RWPE2 (cell line): ENCODE results near the gene BIRC7.
A peak's percentile ranks its signal among the peaks of the same experiment; 100 is the strongest.

Experiments used
- ATAC-seq: fragments of 200-7000 bp; cut with Tn5 transposase; 3 replicates; pipeline ENCODE4 v1.9.1; 2021; ENCODE audit warnings: low read depth
- DNase-seq: peaks from one replicate; pipeline ENCODE4 v3.0.0-alpha.2; 2020; ENCODE audit warnings: low spot score
- H3K27ac ChIP-seq: fragments of 450-650 bp; 2 replicates; pipeline ENCODE4 v1.5.1; 2017; ENCODE audit warnings: mild to moderate bottlenecking; ENCODE audit not compliant: poor library complexity, severe bottlenecking
- H3K27me3 ChIP-seq: fragments of 250-450 bp; sonication (Bioruptor Pico); 2 replicates; pipeline ENCODE4 v1.5.1; 2021; ENCODE audit warnings: mild to moderate bottlenecking, moderate library complexity; ENCODE audit not compliant: insufficient read depth, poor library complexity, severe bottlenecking
- H3K36me3 ChIP-seq: fragments of 250-450 bp; sonication (Bioruptor Pico); 2 replicates; pipeline ENCODE4 v1.5.1; 2020; ENCODE audit warnings: low read depth, mild to moderate bottlenecking, moderate library complexity
- H3K4me1 ChIP-seq: fragments of 250-450 bp; sonication (Bioruptor Pico); 2 replicates; pipeline ENCODE4 v1.5.1; 2021; ENCODE audit warnings: mild to moderate bottlenecking, moderate library complexity; ENCODE audit not compliant: insufficient read depth, poor library complexity, severe bottlenecking
- H3K4me3 ChIP-seq: fragments of 250-450 bp; sonication (Bioruptor Pico); 2 replicates; pipeline ENCODE4 v1.5.1; 2021; ENCODE audit warnings: mild to moderate bottlenecking, moderate library complexity; ENCODE audit not compliant: severe bottlenecking
- H3K9me3 ChIP-seq: fragments of 250-450 bp; sonication (Bioruptor Pico); 2 replicates; pipeline ENCODE4 v1.5.1; 2021; ENCODE audit warnings: mild to moderate bottlenecking, moderate library complexity; ENCODE audit not compliant: severe bottlenecking
- TF ChIP-seq, protein P1 (sequence below): fragments of 450-650 bp; IDR thresholded peaks from one replicate; pipeline ENCODE4 v1.5.1; 2017; ENCODE audit warnings: mild to moderate bottlenecking, moderate library complexity; ENCODE audit not compliant: poor library complexity, severe bottlenecking

Gene BIRC7

GRCh38 chr20:63216041-63216848 is 19.5 kb upstream of the BIRC7 start, which contains the start of gene YTHDF1:
Gene YTHDF1 (minus strand): TSS chr20:63216131. CDS start chr20:63215892, 239 bp downstream.
- H3K27me3 ChIP-seq, result no peaks in the 10 kb centered on the region
- peak within 1 kb of the TSS; percentile 94 for H3K4me3 ChIP-seq
- no peaks in the 10 kb centered on the region for H3K9me3 ChIP-seq
- peak within 1 kb of the TSS; percentile 63 for H3K27ac ChIP-seq
- TF ChIP-seq, protein P1, sequence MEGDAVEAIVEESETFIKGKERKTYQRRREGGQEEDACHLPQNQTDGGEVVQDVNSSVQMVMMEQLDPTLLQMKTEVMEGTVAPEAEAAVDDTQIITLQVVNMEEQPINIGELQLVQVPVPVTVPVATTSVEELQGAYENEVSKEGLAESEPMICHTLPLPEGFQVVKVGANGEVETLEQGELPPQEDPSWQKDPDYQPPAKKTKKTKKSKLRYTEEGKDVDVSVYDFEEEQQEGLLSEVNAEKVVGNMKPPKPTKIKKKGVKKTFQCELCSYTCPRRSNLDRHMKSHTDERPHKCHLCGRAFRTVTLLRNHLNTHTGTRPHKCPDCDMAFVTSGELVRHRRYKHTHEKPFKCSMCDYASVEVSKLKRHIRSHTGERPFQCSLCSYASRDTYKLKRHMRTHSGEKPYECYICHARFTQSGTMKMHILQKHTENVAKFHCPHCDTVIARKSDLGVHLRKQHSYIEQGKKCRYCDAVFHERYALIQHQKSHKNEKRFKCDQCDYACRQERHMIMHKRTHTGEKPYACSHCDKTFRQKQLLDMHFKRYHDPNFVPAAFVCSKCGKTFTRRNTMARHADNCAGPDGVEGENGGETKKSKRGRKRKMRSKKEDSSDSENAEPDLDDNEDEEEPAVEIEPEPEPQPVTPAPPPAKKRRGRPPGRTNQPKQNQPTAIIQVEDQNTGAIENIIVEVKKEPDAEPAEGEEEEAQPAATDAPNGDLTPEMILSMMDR, result no peak
- peaks cover 35% of the 10 kb centered on the region for H3K4me1 ChIP-seq
- peak; percentile 81 for ATAC-seq
- DNase-seq, result peak; percentile 100
- peaks cover 40% of the 10 kb centered on the region for H3K36me3 ChIP-seq

GRCh38 chr20:63216849-63217471 is 18.7 kb upstream of the BIRC7 start:
- DNase-seq (peak; percentile 77), ATAC-seq (peak; percentile 1; the same call in 2 of the 3 replicates)
- Histone ChIP-seq H3K4me1 (peaks cover 30% of the 10 kb centered on the region), H3K4me3 (peak overlapping the region; percentile 94), H3K27ac (peak overlapping the region; percentile 63), H3K9me3 (no peaks in the 10 kb centered on the region), H3K36me3 (peaks cover 33% of the 10 kb centered on the region), H3K27me3 (peaks cover 3% of the 10 kb centered on the region)
- TF ChIP-seq, protein P1, result no peak

DNA sequence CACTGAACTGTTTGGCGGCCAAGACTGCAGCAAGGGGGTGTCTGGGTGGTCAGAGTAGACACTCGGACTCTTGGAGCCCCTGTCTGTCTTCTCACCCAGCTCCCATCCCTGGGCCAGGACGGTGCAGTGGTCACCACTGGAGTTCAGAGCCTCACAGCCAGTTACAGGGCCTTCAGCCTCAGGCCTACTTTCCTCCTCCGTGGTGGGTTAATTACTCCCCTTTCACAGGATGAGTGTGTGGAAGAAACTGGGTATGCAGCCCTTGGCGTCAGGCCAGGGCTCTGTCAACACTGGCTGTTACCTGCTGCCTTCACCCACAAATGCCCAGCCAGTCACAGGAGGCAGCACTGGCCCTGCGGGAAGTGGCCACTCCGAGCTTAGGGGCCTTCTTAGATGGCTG is 18.0 kb upstream of the BIRC7 start:
- Histone ChIP-seq H3K27ac (no peak overlapping the region), H3K36me3 (peaks cover 26% of the 10 kb centered on the region), H3K4me3 (no peak overlapping the region), H3K9me3 (no peaks in the 10 kb centered on the region), H3K27me3 (peaks cover 4% of the 10 kb centered on the region), H3K4me1 (peaks cover 26% of the 10 kb centered on the region)
- DNase-seq, result peak; percentile 82
- TF ChIP-seq, protein P1, result no peak
- ATAC-seq, result no peak

DNA sequence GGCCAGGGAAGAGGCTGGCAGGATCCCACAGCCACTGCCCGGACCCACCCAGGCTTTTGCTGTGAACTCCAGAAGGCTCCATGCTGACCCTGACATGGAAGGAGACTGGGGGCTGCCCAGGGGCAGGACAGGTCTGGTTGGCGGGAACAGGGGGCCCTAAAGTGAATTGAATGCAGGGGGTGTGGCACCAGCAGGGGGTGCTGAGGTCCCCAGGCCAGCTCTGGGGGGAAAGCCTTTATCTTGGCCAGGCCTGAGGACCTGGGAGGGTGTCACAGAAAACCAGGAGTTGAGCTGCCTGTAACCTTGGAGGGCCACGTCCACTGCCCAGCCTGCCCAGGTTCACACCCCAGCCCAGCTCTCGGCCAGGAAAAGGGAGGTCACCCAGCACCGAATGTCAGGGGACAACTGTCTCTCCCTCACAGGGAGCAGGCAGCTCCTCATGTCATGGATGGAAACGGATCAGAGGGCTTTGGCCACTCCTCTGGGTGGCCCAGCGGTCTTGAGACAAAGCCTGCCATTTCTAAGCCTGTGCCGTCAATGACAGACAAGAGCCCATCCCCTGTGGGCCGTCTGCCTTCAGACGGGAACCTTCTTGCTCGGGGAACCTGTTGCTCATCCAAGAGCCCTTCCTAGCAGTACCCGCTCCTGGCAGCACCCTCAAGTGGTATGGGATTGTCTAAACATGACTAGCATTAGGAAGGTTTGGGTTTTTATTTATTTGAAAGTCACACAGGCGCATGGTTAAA is 16.8 kb upstream of the BIRC7 start:
- DNase-seq, result peak; percentile 80
- Histone ChIP-seq H3K27me3 (peaks cover 4% of the 10 kb centered on the region), H3K27ac (no peak overlapping the region), H3K36me3 (peaks cover 14% of the 10 kb centered on the region), H3K4me3 (no peak overlapping the region), H3K9me3 (no peaks in the 10 kb centered on the region), H3K4me1 (peaks cover 14% of the 10 kb centered on the region)
- no peak for ATAC-seq
- TF ChIP-seq, protein P1, result peak; percentile 9
